HG03066 (cell line): Measurements from ENCODE around the gene LSM5.
A peak's percentile ranks its signal among the peaks of the same experiment; 100 is the strongest.

Source experiments
- ATAC-seq: cut with Tn5 transposase; IDR thresholded peaks from one replicate; pipeline ENCODE4 v1.9.1; 2021; ENCODE audit warnings: low read depth; ENCODE audit not compliant: unreplicated experiment

Gene LSM5

DNA sequence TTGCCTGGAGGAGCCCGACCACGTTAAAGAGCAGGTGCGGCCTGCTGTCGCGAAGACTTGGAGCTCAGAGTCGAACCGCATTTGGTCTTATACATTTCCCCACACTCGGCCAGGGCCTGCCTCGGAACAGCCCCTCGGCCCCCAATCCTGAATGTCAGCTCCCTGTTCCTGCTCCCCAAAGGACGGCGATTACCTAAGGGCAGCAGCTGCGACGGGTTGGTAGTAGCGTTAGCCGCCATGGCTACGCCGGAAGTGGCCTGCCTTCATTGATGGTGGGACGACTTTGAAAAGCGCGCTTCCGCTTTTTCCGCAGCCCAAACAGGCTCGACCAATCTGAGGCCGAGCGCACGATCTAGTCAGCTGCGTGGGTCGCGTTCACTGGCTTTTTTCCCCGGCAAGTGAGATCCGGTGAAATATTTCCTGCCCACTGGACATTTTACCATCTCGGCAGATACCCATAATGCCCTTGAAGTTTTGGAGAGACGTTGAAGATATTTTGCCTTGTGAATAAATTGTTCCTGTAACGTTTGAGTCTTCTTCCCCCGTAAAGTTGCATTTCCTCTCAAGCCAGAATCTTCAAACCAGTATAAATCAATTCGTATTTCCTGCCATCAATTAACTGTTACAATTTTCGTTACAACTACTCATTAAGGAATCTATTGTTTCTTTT is at the start of gene LSM5:
LSM5 (minus strand) TSS at position 254 of the 670 bp plus-strand sequence; CDS start at position 239, 15 bp downstream.
- peak; percentile 83 for ATAC-seq

GRCh38 chr7:32539366-32539765 is 49.2 kb upstream of the LSM5 start:
- no peak for ATAC-seq

GRCh38 chr7:32537760-32538159 is 47.6 kb upstream of the LSM5 start:
- ATAC-seq = no peak

DNA sequence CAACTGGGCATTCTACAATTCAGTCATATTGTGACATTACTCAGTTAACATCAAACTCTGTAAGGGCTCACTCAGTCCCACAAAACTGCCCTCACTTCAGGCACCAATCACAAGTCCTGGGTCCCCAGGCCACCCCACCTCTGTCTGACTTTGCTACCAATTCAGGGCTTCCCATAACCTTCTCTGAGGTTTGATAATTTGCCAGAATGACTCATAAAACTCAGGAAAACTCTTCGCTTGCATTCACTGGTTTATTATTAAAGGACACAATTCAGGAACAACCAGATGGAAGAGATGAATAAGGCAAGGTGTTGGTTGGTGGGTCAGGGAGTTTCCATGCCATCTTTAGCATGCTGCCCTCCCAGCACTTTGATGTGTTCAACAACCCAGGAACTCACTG is 46.4 kb upstream of the LSM5 start:
- no peak for ATAC-seq

- ATAC-seq = no peak
These were observed 45.8 kb upstream of the LSM5 start for GRCh38 chr7:32536016-32536415.

DNA sequence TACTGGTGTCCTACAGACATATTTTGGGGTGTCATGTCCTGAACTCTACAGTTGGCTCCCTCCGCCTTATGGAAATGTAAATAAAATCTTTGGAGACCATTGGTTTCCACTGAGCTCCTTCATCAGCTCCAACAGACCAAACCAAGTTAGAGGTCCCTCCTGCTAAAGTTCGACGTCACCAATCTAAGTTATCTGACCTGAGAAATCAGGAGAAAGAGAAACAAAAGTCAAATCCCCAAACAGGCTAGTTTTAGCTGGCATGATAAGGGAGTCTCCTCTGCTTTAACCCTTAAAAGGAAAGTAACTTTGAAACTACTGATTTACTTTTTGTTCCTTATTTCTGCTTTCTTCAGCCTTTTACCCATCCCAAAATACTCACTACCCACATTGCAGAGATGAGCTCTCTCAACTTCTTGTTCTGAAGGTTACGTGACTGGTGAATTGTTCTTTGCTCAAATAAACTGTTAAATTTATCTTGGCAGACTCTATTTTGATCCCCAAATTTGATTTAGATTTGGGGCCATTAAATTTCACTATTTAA is 45.1 kb upstream of the LSM5 start:
- no peak for ATAC-seq

DNA sequence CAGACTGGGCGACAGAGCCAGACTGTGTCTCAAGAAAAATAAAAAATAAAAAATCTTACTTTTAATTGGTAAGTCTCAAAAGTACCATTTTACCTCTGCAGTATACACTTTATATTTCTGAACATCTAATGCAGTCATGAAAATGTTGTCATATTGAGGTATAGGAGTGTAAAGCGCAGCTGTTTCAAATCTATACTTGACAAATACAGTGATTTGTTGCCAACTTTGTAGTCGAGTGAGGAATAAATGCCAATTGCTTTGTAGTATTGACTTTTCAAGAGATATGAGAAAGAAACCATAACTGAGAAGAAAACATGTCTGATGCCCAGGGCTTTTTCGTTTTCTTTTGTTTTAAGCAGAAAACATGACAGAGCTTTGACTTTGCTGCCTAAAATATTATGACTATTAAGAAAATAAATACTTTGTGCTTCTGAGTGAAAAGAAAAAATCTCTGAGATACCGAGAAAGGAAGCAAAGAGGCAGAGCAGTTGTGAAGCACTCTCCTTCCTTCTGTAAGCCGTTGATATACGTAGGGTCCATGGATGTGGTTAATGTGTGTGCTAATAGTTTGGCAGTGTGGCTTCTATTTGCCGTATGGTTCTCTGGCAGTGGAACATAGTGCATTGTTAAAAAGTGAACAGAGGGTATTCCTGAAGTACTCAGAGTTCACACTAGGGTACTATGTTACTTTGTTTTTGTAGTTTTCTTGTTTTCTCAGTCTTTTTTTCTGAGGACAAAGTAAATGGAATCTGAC is 43.3 kb upstream of the LSM5 start:
- no peak for ATAC-seq

- ATAC-seq = no peak
These were observed 42.5 kb upstream of the LSM5 start for GRCh38 chr7:32532716-32533115.

GRCh38 chr7:32532086-32532485 is 41.9 kb upstream of the LSM5 start:
- ATAC-seq = no peak

DNA sequence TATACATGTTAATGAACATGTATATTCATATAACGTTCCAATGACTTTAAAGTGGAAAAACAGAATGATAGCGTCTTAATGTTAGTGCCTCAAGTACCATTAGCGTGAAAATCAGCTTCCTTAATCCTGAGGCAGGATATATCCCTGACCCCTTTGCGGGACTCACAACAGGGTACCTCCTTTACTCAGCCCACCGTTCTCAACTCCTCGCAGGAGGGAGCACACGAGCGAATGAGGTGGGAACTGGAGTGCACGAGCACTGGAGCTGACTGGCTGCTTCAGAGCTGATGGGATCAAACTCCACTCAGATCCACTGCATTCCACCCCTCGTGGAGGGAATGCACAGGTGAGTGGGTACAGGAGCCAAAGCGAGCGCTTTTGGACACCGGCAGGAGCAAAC is 41.2 kb upstream of the LSM5 start:
- no peak for ATAC-seq

DNA sequence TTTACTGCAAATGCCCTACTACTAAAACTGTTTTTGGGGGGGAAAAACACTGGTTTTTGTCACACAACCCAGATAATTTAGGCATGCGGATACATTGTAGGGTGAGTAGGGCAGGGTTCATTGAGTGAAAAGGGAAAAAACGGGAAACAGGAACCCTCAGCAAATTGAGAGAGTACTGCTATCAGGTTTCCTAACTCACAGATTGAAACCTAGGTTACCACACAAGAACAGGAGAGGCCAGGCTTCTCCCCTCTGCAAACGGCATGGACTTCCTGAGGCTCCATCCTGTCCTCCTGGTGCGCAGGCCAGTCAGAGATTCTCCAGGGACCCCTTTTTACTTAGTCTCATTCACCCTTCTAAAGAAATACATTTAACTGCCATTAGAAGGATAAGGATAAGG is 35.7 kb upstream of the LSM5 start:
- ATAC-seq = no peak

DNA sequence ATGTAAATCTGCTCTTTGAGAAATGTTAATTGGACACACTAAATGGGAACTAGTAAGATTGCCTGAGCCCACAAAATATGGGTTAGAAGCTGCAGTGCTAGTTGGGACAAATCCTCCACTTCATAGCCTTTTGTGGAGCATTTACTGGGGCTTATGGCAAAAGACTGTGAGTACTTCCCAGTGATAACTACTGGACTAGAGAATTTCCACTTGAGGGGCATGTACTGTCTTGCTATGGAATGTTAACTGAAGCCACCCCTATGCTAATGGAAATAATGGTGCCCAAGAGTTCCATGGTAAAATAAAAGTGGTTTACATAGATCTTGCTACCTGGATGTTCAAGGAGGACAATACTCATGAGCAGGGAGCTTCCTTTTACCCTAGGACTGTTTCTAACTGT is 34.5 kb upstream of the LSM5 start:
- ATAC-seq = no peak

GRCh38 chr7:32522746-32523530 is 32.8 kb upstream of the LSM5 start:
- no peak for ATAC-seq

GRCh38 chr7:32519763-32520162 is 29.6 kb upstream of the LSM5 start:
- ATAC-seq = no peak

DNA sequence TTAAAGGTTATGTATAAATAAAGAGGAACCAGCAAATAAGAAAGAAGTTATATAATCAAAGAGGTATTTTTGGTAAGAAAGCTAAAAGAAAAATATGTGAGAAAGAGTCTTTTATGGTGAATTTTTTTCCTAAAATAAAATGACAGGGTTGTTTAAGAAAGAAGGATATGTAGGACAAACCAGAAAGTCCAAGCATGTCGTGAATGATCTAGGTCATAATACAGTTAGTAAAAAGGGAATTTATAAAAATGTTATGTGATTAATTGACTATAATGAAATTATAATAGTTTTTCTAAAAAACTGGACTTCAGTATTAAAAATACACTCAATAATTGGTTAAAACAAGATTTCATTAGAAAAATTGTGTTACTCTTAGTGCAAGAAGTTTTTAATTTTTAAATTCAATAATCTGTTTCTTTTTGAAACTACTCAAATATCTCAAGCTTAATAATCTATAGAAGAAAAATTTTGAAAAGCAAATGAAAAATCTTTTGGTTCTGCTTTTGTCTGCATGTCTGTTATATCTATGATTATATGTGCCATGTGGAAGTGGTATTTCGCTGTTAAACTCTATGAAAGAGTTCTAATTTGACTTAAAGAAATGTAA is 28.5 kb upstream of the LSM5 start:
- ATAC-seq = no peak

DNA sequence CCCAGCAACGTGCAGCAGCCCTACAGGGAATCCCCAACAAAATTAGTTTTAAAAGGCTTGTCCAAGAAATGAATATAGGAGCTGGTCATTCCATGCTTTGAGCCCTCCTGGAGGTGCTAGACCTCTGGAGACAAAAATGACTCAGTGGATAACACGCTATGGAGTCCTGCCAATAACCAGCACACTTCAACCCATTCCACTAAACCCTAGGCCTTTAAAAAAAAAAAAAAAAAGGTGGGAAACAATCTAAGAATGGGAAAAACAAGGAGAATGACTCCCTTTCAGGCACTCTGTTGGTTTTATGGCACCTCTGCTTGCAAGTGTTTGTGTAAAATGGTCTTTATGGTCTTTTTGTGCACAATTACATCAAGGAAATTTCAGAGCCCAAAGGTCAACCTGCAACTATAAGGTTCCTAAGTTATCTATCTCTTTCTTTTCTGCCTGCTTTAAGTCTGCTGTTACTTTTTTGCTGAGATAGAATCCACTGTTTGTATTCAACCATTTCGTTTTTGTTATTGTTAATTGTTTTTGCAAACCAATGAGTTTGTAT is 26.4 kb upstream of the LSM5 start:
- ATAC-seq = no peak

DNA sequence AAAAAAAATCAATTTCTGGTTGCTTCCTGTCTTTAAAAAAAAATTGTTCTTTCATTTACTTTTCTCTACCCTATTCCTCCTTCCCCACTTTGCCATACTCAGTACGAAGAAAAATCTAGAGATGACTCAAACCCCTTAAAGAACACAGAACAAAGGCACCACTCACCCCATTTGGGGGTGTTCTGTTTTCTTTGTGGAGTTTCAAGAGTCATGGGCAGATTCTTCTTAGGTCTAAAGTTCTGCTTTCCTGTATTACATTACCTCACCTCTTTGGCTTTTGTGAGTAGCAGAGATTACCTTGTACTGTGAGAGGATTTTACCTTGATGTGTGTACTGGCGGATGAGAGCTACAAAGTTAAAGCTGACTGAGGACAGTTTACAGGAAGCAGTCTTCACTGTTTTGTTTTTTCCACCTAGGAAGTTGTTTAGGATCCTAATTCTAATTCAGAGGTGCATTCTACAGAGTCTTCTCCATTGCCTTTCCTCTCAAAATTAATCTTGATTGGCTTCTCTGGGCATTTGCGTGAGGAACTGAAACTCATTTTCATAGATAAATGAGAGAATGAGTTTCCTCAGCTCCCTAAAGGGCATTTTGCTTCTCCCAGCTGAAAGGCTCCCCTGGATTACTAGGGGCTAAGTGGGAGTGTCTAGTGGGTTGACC is 25.8 kb upstream of the LSM5 start:
- ATAC-seq = peak; percentile 76

DNA sequence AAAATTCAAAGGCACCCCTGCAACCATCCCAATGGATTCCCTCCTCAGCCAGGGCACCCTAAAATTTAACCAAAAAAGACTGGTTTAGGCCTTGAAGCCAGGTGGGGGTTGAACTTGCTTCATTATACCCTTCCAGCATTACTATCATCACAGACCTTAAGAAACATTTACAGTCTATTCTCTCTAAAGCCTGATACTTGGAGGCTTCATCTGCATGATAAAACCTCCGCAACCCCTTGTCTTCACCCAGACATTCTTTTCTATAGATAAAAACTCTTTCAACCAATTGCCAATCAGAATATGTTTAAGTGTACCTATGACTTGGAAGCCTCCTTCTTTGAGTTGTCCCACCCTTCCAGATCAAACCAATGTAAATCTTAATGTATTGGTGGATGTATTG is 23.0 kb upstream of the LSM5 start:
- ATAC-seq = no peak

- no peak for ATAC-seq
These were observed 21.6 kb upstream of the LSM5 start for GRCh38 chr7:32511791-32512190.

GRCh38 chr7:32507414-32507813 is 17.2 kb upstream of the LSM5 start:
- ATAC-seq = no peak
